GM10847 (cell line): Measurements from ENCODE around the gene CUL3.

Source experiments
- POLR2A ChIP-seq: IDR thresholded peaks from 2 replicates; pipeline ENCODE4 v1.6.1; 2011; ENCODE audit not compliant: insufficient read length; ENCODE audit errors: extremely low read depth

The CUL3 gene

DNA sequence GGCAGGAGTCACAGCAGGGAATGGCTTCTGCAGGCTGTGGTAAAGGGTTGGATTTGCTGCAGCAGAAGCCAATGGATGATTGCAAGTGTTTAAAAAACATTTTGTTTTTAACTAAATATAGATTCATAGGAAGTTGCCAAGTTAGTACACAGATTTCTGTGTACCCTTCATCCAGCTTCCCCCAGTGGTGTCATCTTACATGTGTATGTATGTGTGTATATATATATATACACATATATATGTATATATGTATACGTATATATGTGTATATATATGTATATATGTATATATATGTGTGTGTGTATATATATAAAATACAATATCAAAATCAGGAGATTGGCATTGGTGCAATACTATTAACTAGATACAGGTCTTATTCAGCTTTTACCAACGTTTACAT lies 164.1 kb downstream of the CUL3 start:
- no peak for TF ChIP-seq POLR2A
